NAMALWA (cell line): ENCODE measurements around the gene PPP2R5C.

ENCODE experiments used
- DNase-seq: peaks from one replicate; pipeline ENCODE4 v3.0.0-alpha.2; 2015; ENCODE audit warnings: low spot score

The PPP2R5C gene

DNA sequence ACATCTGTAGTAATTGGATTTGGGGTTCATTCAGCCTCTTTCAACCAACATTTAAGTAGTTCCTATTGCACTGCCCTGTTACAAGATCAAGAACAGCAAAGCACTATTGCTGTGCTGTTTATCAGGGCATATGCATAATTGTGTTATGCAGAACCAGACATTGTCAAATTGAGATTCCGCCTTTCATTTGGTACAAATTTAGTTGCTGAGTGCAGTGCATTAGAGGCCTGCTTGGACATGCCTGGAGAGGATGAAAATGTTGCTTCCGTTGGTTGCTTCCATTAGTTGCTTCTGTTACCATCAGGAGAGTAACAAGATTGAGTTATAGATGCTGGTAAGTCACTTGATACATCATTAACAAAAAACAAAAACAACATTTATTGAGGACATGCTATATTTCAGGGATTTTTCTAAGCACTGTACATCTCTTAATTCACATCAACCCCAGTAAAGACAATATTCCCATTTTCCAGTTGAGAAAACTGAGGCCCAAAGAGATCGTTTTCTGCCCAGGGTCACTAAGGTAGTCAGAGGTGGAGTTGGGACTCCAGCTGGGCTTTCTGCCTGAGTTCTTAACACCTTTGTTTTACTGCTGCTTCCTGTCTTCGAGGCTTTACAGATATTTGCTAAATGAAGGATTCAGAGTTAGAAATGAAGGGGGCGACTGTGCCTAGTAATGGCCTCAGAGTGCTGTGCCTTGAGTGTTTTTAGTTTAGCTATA, 79.3 kb downstream of the PPP2R5C start:
- peak; percentile 48 for DNase-seq

DNA sequence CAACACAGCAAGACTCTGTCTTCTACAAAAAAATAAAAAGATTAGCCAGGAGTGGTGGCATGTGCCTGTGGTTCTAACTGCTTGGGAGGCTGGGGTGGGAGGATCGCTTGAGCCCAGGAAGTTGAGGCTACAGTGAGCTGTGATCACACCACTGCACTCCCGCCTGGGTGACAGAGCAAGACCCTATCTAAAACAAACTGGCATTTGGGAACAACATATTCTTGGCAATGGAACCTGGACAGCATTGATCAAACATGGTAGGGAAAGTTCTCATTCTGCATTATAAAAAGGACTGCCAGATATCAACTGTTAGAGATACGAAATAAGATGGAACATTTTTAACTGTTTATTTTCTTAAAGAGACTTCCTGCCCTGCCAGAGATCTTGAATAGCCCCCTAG, 81.5 kb downstream of the PPP2R5C start:
- no peak for DNase-seq

DNA sequence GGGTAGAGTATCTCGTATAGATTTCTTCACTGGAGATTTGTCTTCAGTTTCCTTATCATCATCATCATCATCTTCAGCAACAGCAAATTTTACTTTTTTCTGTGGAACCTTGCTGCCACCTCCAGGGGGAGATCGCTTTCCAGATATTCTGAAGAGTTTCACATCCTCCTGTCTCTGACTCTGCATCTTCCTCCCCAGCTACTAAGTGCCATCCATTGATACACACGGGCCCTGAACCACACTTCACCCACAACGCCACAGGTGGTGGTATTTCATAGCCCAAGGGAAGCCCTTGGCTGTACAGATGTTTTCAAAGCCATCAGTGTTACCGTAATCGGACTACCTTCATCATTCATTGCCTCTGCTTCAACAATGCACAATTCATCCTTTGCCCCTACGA, 82.2 kb downstream of the PPP2R5C start:
- peak; percentile 97 for DNase-seq

DNA sequence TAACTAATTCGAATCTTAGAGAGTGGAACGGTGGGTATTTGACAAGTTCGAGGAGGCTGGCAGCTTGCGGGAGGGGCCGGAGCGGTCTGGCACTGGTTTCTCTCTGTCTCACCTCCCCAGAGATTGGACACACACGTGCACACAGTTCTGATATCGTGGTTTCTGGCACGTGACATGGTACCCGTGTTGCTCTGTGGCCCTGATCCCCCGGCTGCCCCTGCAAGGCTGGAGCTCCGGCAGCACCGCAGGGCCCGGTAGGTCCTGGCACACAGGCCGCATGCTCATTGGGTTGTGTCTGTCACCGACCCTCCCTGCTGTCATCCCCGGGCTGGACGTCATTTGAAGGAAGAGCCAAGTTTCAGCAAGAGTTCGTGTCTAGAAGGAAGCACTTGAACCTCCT, 82.7 kb downstream of the PPP2R5C start:
- DNase-seq = peak; percentile 74

DNA sequence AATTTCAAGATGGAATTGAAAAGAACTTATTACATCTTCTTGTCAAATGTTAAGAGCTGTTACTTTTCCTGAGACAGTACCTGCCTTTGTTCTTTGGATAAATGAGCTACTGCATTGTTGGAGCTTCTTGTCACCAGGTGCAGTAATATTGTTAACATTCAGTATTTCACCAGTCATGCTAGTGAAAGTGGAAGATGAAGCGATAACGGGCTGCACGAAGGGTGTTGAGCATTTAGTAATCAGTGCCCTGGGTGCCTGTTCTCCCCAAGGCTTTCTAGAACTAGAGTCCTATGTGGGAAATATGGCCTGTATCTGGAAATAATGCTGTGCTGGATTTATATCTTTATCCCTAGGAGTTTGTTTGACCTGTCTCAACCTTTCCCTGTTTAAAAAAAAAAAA, 83.2 kb downstream of the PPP2R5C start:
- no peak for DNase-seq

DNA sequence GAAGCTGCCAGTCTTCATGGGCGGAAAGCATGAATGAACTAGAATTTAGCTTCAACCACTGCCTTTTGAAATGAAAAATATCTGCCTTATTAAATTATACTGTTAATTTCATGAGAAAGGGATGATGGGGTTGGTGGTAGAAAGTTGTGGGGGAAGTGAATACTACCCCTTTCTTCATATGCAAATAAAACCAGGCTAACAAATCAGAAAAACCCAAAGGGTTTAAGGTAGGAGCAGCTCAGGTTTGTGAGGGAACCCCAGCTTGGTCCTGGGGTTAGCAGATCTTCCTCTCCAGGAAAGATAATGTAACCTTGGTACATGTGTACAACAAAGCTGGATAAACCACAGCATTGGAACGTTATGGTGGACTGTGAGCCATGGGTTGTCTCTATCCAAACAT, 84.0 kb downstream of the PPP2R5C start:
- DNase-seq = no peak

DNA sequence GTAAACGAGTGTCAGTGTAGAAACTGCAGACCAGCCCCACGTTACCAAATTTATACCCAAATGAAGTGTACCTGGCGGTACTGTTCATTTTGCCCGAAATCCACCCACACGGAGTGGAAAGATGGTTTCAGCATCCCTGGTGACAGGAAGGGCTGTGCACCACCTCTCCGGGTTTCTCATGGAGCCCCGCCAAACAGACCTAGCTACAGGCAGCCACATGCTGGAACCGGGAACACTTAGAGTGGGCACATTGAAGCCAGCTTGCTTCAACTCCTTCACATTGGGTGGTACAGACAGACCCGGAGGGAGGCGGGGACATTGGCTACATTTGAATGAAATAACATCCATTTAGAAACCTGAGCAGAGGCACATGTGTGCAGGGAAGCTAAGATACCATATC, 84.4 kb downstream of the PPP2R5C start:
- DNase-seq = no peak

DNA sequence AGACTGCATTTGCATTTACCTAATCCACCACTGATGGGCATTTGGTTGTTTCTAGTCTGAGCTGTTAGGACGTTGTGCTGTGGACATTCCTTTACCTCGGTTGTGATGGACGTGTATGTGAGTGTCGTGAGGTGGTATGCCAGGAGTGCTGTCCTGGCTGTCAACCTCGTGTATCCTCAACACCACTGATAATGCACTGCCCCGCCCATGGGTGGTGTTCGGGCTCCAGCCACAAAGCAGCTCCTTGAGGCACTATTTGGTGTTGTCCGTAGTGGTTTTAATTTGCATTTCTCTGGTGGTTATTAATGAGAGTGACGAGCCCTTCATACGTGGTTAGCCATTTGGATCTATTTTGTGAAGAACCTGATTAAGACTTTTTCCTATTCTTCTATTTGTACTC, 87.6 kb downstream of the PPP2R5C start:
- DNase-seq = peak; percentile 89

DNA sequence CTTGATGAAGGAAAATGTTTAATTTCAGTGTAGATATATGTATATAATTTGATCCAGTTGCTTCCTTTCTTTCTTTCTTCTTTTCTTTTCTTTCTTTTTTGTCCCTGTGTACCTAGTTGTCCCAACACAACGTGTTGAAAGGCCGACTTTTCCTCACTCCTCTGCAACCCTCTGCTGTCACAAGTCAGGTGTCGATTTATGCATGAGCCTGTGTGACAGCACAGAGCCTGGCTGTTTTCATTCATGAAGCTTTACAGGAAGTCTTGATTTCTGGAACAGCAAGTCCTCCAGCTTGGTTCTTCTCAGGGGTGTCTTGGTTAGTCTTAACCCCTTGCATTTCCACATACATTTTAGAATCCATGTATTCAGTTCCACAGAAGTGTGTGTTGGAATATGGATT, 88.1 kb downstream of the PPP2R5C start:
- DNase-seq = peak; percentile 75

DNA sequence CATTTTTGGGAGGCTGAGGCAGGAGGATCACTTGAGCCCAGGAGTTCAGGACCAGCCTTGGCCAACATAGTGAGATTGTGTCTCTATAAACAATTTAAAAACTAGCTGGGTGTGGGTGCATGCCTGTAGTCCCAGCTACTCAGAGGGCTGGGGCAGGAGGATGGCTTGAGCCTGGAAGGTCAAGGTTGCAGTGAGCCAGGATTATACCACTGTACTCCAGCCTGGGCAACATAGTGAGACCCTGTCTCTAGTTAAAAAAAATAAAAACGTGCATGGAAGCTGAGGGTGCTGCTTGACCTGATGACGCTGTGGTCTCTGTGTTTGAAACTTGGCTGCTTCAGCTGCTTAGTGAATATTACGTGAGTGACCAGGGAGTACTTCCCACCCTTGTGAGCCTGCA, 89.7 kb downstream of the PPP2R5C start:
- DNase-seq = no peak

DNA sequence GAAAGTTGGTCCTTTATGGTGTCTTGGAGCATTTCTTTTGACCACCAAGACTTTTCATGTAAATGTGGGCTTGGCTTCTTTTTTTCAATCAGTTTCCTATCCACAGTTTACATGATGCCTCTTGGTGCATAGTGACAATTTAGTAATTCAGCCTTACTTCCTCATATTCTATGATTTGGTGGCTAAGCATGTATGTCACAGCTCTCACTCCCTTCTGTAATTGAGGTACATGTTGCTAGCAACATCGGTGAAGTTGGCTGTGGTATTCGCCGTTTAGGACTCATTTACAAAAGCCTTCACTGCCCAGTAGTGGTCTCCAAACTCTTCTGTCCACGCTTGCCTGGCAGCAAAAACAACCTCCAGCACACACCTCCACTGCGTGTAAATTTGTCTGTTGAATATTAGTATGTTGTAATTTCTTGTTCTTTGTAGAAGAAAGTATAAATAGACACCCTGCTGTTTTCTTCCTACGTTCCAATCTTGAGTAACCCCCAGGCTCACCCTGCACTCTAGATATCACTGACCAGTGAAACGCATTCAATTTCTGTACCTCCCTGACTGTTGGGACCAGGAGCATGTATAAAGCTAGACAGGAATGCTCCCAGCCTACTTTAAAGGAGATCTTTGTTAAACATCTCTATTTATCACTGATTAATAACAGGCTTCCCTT, 90.4 kb downstream of the PPP2R5C start:
- DNase-seq = peak; percentile 69

DNA sequence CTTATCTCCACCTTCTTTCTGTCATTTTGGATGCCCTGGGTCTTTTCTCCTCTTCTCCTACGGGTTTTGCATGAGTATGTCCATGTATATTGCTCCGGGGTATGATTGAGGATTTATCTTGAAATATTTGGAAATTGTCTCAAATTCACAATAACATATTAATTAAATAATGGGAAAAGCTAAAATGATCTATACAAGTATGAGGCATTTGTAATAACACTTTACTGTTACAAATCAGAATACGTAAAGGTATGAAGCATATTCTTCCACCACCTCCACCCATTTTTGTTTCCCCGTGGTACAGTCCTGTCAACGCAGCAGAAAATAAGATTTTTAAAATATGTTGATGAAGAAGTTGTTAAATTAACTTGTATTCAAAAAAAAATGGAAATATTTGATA, 91.3 kb downstream of the PPP2R5C start:
- no peak for DNase-seq

DNA sequence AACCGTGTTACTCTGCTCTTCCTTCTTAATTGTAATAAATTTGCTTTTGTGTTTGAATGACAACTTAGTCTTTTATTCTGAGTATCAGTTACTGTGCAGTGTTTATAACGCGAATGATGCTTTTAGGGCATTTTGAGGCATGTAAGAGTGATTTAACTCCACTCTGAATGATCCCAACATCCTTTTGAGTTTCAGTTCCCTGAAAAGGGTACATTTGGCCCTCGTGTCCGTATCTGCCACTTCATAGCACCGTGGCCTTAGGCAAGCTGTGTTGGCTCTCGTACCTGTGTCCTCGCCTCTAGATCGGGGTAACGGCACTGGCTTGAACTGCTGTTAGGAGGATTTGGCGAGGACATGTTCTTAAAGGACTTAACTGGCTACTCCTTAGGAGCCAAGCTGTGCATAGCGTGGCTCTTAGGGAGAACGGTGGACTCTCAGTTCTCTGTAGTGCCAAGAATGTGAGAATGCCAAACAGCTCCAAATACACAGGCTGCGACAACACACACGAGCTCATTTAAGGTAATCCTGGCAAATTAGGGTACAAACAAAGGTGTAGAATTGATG, 92.0 kb downstream of the PPP2R5C start:
- no peak for DNase-seq

DNA sequence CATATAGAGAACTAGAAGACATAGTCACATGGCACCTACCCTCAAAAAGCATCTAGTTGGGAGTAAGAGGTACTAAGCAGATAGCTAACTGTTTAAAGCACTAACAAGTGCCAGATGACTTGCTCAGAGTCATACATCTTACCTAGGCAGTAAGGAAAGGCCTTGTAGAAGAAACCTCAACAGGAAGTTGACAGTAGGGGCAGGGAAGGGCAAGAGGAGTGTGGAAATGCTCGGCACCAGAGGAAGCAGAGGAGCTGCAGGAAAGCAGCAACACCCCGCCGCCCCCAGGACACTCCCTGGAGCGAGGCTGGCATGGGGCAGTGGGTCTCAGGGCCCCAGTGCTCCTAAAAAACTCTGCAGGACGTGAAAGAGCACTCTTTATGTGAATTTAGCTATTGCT, 92.9 kb downstream of the PPP2R5C start:
- DNase-seq = no peak

DNA sequence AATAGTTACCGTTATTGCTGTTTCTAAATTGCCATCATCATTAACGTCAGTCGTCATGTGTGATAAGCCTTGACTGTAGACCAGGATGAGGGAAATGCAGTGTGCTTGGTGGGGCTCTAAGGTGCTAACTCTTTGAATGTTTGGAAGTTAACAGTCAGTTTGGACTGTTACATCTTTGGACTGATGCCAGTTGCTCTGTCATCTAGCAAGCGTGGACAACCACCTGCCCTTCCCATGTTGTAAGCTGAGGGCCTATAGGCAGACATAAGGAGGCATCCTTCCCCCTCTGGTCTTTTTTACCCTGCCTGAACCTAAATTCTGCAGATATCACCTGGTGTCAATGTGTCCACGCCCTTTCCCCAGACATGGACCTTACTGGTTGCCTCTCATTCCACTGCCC, 94.4 kb downstream of the PPP2R5C start:
- DNase-seq = no peak

DNA sequence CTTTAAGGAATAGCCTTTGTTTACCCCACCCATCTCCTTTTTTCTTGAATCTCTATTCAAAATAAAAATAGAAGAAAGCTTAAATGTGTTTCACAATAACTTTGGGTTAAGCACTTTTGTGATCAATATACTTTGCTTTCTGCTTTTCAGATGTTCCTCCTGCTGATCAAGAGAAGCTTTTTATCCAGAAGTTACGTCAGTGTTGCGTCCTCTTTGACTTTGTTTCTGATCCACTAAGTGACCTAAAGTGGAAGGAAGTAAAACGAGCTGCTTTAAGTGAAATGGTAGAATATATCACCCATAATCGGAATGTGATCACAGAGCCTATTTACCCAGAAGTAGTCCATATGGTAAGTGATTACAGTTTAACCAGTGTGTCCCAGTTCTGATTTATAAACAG, 95.0 kb downstream of the PPP2R5C start:
- DNase-seq = no peak

DNA sequence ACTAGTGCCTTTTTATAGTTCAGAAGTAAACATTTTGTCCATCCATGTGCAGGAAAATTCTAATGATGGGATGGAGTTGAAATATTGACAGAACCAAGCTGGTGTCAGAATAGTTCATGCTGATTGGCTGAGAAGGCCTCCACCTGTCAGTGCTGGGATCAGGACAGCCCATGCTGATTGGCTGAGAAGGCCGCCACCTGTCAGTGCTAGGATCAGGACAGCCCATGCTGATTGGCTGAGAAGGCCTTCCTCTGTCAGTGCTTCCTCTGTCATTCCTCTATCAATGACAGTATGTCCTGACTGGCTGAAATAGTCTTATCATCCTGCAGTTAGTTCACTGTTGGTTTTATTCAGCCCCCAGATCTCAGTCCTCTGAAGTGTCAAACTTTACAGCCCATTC, 95.7 kb downstream of the PPP2R5C start:
- DNase-seq = no peak

DNA sequence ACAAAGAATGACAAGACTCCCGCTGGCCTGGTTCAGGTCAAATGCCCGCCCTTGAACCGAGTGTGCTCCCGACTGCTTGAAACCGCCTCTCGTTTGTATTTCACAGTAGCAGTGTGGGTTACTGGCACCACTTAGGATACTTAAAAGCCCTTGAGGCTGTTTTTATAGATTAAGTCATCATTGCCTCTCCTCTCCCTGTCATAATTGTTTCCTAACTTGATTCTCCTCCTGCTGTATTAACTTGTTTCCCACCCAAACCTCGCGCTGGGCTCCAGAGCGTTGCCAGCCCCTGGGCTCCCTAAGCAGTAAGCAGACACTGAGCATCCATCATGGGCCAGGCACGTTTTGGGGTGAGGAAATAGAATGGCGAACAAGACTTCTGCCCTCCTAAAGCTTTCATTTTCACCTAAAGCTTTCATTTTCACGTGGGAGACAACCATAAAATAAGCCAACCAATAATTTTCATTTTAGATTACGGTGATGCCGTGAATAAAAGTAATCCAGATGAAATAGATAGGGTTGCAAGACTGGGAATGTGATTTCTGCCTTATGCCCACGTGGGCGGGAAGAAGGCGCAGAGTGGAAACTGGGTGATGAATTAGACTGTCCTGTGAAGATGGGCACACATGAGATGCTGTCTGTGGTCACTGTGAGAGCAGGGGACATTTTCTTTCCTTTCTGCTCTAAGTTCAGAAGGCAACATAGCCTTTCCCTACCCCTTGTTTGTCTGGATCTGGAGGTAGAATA, 97.5 kb downstream of the PPP2R5C start:
- DNase-seq = no peak

DNA sequence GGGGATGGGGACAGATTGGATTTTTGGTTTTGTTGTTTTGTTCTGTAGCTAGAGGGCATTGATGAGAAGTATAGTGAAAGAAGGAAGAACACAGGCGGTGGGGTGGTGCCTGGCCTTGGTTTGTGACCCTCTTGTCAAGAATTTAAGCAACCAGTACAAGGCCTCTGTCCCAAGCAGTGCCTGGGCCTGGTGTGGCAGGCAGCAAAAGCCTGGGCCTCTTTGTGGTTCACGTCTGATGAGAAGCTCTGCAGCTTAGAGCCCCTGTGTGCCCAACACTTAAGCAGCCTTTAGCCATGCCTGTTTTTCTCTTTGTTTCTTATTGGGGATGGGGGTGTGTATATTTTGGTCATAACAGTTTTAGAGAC, 98.0 kb downstream of the PPP2R5C start:
- no peak for DNase-seq

DNA sequence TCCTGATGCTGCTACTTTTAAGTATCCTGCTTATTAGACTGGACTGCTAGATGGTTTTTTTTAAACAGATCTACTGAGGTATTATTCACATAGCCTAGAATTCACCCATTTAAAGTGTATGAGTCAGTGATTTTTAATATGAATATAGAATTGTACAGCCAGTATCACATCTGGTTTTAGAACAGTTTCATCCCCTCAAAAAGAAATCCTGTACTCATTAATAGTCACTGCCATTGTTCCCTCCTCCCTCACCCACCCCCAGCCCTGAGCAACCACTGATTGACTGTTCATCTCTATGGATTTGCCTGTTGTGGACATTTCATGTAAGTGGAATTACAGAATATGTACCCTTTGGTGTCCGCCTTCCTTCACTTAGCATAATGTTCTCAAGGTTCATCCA, 98.4 kb downstream of the PPP2R5C start:
- DNase-seq = no peak

DNA sequence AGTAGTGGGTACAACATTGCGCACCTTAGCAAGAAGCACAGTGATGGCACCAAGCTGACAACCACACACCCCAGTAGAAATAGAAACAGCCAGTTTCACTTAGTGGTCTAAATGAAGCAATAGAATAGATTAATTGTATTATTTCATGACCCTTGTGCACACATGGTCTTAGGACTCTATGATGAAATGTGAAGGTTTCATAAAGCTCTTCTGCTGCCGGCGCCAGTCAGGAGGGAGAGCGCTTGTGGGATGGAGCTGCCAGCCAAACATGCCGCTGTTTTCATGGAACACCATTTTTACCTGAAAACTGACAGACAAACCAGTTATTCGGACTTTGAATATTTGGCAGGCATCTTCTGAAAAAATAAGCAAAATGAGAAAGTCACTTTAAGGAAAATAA, 100.0 kb downstream of the PPP2R5C start:
- DNase-seq = no peak

DNA sequence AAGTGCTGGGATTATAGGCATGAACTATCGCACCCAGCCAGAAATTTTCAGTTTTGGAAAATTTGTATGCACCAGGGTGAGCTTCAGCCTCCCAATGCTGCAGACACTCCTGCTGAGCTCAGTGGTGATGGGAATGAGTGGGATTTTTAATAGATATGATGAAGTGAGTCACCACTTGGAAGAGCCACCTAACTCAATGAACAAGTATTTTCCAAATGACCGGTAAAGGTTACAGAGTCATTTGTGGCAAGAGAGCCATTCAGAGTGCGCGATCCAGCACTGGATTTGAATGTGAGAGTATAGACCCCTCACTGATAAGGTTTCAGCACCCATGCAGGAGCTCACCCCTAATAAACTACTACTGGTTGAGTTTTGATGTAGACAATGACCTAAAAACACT, 100.7 kb downstream of the PPP2R5C start:
- DNase-seq = no peak

DNA sequence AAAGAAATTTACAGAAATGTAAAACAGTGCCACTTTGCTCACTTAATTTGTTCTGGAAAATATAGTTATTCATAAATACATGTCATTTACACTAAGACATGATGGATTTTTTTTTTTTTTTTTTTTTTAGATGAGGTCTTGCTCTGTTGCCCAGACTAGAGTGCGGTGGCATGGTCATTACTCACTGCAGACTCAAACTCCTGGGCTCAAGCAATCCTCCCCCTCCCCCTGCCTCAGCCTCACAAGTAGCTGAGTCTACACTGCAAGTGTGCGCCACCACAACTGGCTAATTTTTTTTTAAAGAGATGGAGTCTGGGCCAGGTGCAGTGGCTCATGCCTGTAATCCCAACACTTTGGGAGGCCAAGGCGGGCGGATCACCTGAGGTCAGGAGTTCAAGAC, 101.2 kb downstream of the PPP2R5C start:
- no peak for DNase-seq
